H1 (cell line): ENCODE results near the gene GSG1L.

ENCODE experiments used
- CEBPB ChIP-seq: IDR thresholded peaks from 2 replicates; pipeline ENCODE4 v1.6.1; 2012; ENCODE audit warnings: low read depth, low read length
- CTBP2 ChIP-seq: IDR thresholded peaks from 2 replicates; pipeline ENCODE4 v1.7.0; 2011; ENCODE audit warnings: borderline replicate concordance, mild to moderate bottlenecking, moderate library complexity, mixed read lengths, low read length; ENCODE audit not compliant: insufficient read depth, insufficient read length
- CTCF ChIP-seq, 3 experiments: IDR thresholded peaks; 1 replicate in 2 of 3; 2 replicates in 1 of 3; pipeline versions ENCODE4 v1.5.1 to v1.6.1; 2011; ENCODE audit warnings: low read length in 3 of 3, mild to moderate bottlenecking in 3 of 3, inconsistent platforms in 2 of 3, low read depth in 1 of 3, moderate library complexity in 1 of 3; ENCODE audit not compliant: insufficient read depth in 1 of 3; ENCODE audit errors: control extremely low read depth in 1 of 3
- EGR1 ChIP-seq: IDR thresholded peaks from 2 replicates; pipeline ENCODE4 v1.6.1; 2011; ENCODE audit warnings: low read depth, low read length, borderline replicate concordance
- EZH2 ChIP-seq: fragments of 200-600 bp; sonication (generic); IDR thresholded peaks from 2 replicates; pipeline ENCODE4 v1.7.1; 2012; ENCODE audit warnings: low read depth, mild to moderate bottlenecking, moderate library complexity, low read length, inconsistent platforms; ENCODE audit not compliant: severe bottlenecking
- JUND ChIP-seq: IDR thresholded peaks from 2 replicates; pipeline ENCODE4 v1.6.1; 2011; ENCODE audit warnings: mild to moderate bottlenecking, improper control_type of control experiment, low read length
- MAX ChIP-seq: IDR thresholded peaks from 2 replicates; pipeline ENCODE4 v1.6.1; 2012; ENCODE audit warnings: inconsistent platforms
- POLR2A ChIP-seq, 2 experiments: IDR thresholded peaks; 1 replicate in 1 of 2; 2 replicates in 1 of 2; pipeline ENCODE4 v1.6.1; 2011; ENCODE audit warnings: low read depth in 2 of 2, low read length in 2 of 2, mild to moderate bottlenecking in 2 of 2; ENCODE audit errors: control extremely low read depth in 1 of 2
- POLR2AphosphoS5 ChIP-seq: IDR thresholded peaks from 2 replicates; pipeline ENCODE4 v1.6.1; 2011; ENCODE audit warnings: low read depth, low read length
- RAD21 ChIP-seq, 2 experiments: IDR thresholded peaks in 1 of 2; conservative IDR thresholded peaks in 1 of 2; 2 replicates each; pipeline ENCODE4 v1.6.1; 2011; ENCODE audit warnings: low read depth in 2 of 2, low read length in 2 of 2, improper control_type of control experiment in 1 of 2, inconsistent platforms in 1 of 2, mild to moderate bottlenecking in 1 of 2, moderate library complexity in 1 of 2
- RFX5 ChIP-seq: IDR thresholded peaks from 2 replicates; pipeline ENCODE4 v1.6.1; 2011; ENCODE audit warnings: low read depth, low read length, improper control_type of control experiment, borderline replicate concordance
- SIN3A ChIP-seq, 2 experiments: IDR thresholded peaks in 1 of 2; conservative IDR thresholded peaks in 1 of 2; 2 replicates each; pipeline ENCODE4 v1.6.1; 2011 to 2012; ENCODE audit warnings: low read length in 2 of 2, improper control_type of control experiment in 1 of 2, low read depth in 1 of 2, mild to moderate bottlenecking in 1 of 2
- TAF1 ChIP-seq: IDR thresholded peaks from 2 replicates; pipeline ENCODE4 v1.6.1; 2011; ENCODE audit warnings: mild to moderate bottlenecking, low read depth, low read length
- YY1 ChIP-seq: IDR thresholded peaks from 2 replicates; pipeline ENCODE4 v1.6.1; 2011; ENCODE audit warnings: low read depth, mild to moderate bottlenecking, low read length

DNA sequence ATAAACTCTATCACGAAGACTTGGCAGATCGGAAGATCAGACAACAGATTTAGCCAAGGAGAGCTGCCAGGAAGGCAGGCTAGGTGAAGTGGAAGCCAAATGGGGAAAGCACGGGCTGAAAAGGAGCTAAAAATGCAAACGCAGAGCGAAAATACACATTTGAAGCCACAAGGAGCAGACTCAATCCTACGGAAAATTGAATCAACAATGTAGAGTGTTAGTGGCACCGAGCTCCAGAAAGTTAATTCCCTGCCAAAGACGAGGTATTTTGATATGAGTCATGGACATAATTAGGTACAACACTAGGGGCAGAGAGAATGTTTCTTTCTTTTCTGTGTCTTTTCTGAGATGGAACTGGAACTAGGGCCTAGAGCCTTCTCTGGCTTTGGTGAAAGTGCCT, 20.7 kb downstream of the GSG1L start:
- TF ChIP-seq CTCF (IDR thresholded peaks at IDR 0.05; ENCODE audit: control extremely low read depth in 1 of 3, insufficient read depth in 1 of 3, low read depth in 1 of 3, low read length in 3 of 3) (no peak), POLR2A (IDR thresholded peaks at IDR 0.05; ENCODE audit: control extremely low read depth in 1 of 2, low read depth in 2 of 2, low read length in 2 of 2) (no peak), SIN3A (conservative IDR thresholded peaks at IDR 0.05 in 1 of 2, IDR thresholded peaks at IDR 0.05 in 1 of 2; ENCODE audit: low read depth in 1 of 2, low read length in 2 of 2) (no peak), EGR1 (no peak), CTBP2 (no peak), POLR2AphosphoS5 (no peak), MAX (no peak), EZH2 (no peak), YY1 (no peak), RFX5 (no peak), JUND (no peak), RAD21 (IDR thresholded peaks at IDR 0.05 in 1 of 2, conservative IDR thresholded peaks at IDR 0.05 in 1 of 2; ENCODE audit: low read depth in 2 of 2, low read length in 2 of 2) (no peak), TAF1 (no peak), CEBPB (no peak)
